Ascending aorta (tissue), 2 donors: ENCODE data around the gene PHLDA3. TPM values are rescaled to one million over a fixed set of nuclear protein-coding genes. Genes with fewer than 3 reads are reported as not detected.
"Not testable (repeated sequence)": the region's sequence is repeated elsewhere in the genome, so short reads cannot be mapped to it uniquely, and the experiment has no call there.

ENCODE experiments used
- DNase-seq, 2 donors: peaks; one replicate each; pipeline ENCODE4 v3.0.0-alpha.2; 2019; ENCODE audit warnings: low spot score in 2 of 2
- H3K27ac ChIP-seq, 2 donors: fragments of 200-600 bp; sonication (generic); one replicate each; pipeline ENCODE4 v1.5.1; 2016 to 2017; ENCODE audit warnings: mild to moderate bottlenecking in 1 of 2
- H3K27me3 ChIP-seq: fragments of 200-600 bp; sonication (generic); one replicate; pipeline ENCODE4 v1.5.1; 2017
- H3K36me3 ChIP-seq, 2 donors: fragments of 200-600 bp; sonication (generic); one replicate each; pipeline ENCODE4 v1.5.1; 2016
- H3K4me1 ChIP-seq, 2 donors: fragments of 200-600 bp; sonication (generic); one replicate each; pipeline ENCODE4 v1.5.1; 2016 to 2017; ENCODE audit warnings: mild to moderate bottlenecking in 1 of 2
- H3K4me3 ChIP-seq, 2 donors: fragments of 200-600 bp; sonication (generic); one replicate each; pipeline ENCODE4 v1.5.1; 2016 to 2017; ENCODE audit warnings: mild to moderate bottlenecking in 1 of 2
- H3K9me3 ChIP-seq, 2 donors: fragments of 200-600 bp; sonication (generic); one replicate each; pipeline ENCODE4 v1.5.1; 2016
- intact Hi-C: fragments of 100-400 bp; cut with DNase I; formaldehyde crosslinking; loops from one replicate; pipeline ENCODE4 v1.15.1; 2023
- total RNA-seq: library from RNA; depleted of rRNA; stranded (reverse); fragments of >200 nt; gene quantifications from one replicate; pipeline ENCODE4 v1.1.0, GENCODE V29; 2016
- TF ChIP-seq, protein P1 (sequence below), 3 experiments: fragments of 200-600 bp in 2 of 3; fragments of 450-650 bp in 1 of 3; sonication (generic) in 2 of 3; IDR thresholded peaks; one replicate each; pipeline ENCODE4 v1.5.1; 2016 to 2019; ENCODE audit warnings: antibody characterized with exemption in 3 of 3, mild to moderate bottlenecking in 1 of 3, moderate library complexity in 1 of 3

Gene PHLDA3
- total RNA-seq, 1 donor from 2014 or later: 111 TPM

DNA sequence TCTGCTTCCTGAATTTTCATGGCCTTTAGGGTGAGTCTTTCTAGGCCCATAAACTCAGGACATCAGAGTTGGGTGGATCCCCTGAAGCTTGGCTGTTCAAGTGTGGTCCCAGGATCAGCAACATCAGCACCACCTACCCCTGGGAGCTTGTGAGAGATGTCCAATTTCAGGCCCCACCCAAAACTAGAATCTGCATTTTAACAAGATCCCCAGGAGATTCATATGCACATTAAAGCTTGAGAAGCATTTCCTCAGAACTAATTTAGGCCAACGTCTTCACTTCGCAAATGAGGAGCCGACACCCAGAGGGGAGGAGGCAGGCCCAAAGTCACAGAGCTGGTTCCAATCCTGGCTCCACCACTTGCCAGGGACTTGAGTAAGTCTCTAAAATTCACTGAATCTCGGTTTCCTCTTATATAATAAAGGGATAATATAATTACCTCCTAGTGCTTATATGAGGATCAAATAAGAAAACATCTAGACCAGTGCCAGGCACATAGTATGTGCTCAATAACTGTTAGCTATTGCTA is 10.3 kb upstream of the PHLDA3 start:
- DNase-seq: no peak
- TF ChIP-seq, protein P1, sequence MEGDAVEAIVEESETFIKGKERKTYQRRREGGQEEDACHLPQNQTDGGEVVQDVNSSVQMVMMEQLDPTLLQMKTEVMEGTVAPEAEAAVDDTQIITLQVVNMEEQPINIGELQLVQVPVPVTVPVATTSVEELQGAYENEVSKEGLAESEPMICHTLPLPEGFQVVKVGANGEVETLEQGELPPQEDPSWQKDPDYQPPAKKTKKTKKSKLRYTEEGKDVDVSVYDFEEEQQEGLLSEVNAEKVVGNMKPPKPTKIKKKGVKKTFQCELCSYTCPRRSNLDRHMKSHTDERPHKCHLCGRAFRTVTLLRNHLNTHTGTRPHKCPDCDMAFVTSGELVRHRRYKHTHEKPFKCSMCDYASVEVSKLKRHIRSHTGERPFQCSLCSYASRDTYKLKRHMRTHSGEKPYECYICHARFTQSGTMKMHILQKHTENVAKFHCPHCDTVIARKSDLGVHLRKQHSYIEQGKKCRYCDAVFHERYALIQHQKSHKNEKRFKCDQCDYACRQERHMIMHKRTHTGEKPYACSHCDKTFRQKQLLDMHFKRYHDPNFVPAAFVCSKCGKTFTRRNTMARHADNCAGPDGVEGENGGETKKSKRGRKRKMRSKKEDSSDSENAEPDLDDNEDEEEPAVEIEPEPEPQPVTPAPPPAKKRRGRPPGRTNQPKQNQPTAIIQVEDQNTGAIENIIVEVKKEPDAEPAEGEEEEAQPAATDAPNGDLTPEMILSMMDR (IDR thresholded peaks at IDR 0.05): no peak
- H3K4me3 ChIP-seq: no peak overlapping the region
- intact Hi-C loops: no loop called here
- H3K9me3 ChIP-seq: no peaks in the 10 kb centered on the region
- peaks cover 9 to 21% of the 10 kb centered on the region in 2 donors for H3K4me1 ChIP-seq
- H3K36me3 ChIP-seq: peaks cover 11 to 16% of the 10 kb centered on the region in 2 donors
- peak overlapping the region in 1 of 2 donors; percentile 72 for H3K27ac ChIP-seq
- no peaks in the 10 kb centered on the region for H3K27me3 ChIP-seq

DNA sequence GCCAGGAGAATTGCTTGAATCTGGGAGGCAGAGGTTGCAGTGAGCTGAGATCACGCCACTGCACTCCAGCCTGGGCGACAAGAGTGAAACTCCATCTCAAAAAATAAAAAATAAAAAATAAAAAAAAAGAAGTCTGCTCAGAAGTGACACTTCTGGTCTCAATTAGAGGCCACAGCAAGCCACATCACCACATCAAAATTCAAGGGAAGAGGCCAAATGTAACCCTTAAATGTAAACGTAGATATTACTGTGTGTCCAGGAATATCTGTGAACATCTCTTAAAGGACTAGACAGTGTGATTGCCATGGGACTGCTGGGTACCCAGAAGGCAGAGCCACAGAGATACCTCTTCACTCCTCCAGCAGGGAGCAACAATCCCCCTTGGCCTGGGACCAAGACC is 9.7 kb upstream of the PHLDA3 start:
- H3K4me3 ChIP-seq, H3K9me3 ChIP-seq, DNase-seq, intact Hi-C loops, H3K27me3 ChIP-seq: not testable (repeated sequence)
- H3K4me1 ChIP-seq: peaks cover 9 to 21% of the 10 kb centered on the region in 2 donors
- H3K36me3 ChIP-seq: peaks cover 5 to 10% of the 10 kb centered on the region in 2 donors
- peak overlapping the region in 1 of 2 donors; percentile 72 for H3K27ac ChIP-seq

DNA sequence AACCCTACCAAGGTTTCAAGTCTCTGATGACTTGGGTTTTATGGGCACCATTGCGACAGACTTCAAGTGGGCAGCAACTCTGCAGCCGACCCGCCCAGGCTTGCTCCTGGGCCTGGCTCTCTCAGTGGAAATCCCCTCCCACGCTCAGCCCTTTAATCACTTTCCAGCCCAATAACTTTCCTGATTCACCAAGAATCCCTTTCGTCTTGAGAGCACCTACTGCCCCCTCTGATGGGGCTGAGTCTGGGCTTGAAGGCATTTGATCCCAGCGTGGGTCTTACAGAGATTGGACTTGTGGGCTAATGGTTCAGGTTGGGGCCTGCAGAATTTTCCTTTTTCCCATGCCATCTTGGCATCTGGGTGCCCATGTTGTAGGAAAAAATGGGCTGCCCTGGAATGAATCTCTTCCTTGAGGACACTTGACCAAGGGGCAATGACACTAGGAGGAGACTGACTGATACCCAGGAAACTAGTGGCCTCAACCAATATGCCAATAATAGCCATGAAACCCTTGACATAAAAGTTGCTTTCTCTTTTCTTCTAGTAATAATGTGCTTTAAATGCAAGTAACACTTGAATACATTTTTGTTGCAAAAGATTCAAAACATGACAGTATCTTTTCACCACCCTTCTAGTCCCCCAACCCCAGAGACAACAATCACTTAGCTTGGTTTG is 7.8 kb upstream of the PHLDA3 start:
- TF ChIP-seq, protein P1 (IDR thresholded peaks at IDR 0.05): no peak
- no peaks in the 10 kb centered on the region for H3K27me3 ChIP-seq
- no peak for DNase-seq
- no peaks in the 10 kb centered on the region for H3K9me3 ChIP-seq
- no peak overlapping the region for H3K27ac ChIP-seq
- H3K4me3 ChIP-seq: no peak overlapping the region
- H3K36me3 ChIP-seq: no peaks in the 10 kb centered on the region
- intact Hi-C loops: no loop called here
- H3K4me1 ChIP-seq: peaks cover 4 to 13% of the 10 kb centered on the region in 2 donors

DNA sequence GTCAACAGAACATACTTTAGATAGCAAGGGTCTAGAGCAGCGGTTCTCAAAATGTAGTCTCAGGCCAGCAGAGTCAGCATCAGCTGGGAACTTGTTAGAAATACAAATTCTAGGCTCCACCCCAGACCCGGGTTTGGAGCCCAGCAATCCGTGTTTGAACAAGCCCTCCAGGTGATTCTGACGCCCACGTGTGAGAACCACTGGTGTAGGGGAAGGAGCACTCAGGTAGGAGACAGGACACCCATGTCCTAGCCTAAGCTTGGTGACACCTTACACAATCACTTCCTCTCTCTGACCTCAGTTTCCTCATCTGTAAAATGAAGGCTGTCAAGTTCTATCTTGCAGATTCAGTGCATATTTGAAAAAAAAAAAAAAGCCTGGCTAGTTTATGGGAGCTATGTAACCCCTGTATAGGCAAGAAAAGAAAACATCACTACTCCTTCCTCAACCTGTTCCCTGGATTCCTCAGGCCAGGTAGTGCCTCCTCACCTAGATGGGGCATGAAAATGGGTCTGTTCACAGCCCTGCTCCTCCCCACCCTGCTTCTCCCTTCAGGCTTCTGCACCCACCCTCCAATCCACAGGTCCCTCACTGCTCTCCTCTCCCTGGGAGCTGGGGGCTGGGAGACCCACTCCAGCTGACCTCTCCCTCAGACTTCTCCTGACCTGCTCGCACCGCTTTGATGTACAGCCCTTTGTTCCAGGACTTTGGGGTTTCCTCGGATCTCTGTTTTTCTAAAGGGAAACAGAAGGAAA is 7.1 kb upstream of the PHLDA3 start:
- no peak for DNase-seq

DNA sequence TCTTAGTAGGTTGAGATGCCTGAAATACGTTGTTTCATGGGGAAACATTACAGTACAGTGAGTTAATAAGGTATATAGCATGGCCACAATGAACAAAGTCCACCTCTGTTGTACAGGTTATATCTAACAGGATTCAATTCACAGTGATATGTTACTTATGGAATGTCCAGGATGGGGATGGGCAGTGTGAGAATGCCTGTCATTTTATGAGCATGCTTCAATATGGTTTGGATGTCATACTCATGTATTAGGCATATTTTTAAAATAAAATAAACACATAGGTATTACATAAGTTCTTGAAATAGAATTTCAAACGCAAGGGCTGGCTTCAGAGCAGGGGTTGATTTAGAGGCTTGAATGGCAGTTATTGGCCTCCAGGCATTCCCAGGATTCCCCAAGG is 6.1 kb upstream of the PHLDA3 start:
- Histone ChIP-seq H3K9me3 (no peaks in the 10 kb centered on the region), H3K36me3 (no peaks in the 10 kb centered on the region), H3K27ac (no peak overlapping the region), H3K4me1 (peaks cover 0 to under 1% of the 10 kb centered on the region in 2 donors), H3K27me3 (no peaks in the 10 kb centered on the region), H3K4me3 (no peak overlapping the region)
- TF ChIP-seq, protein P1 (IDR thresholded peaks at IDR 0.05): no peak
- intact Hi-C loops: no loop called here
- DNase-seq: no peak

More for the DNA sequence above, 7.1 kb upstream of the PHLDA3 start:
- intact Hi-C loops: no loop called here
- H3K4me3 ChIP-seq: no peak overlapping the region
- H3K36me3 ChIP-seq: no peaks in the 10 kb centered on the region
- no peaks in the 10 kb centered on the region for H3K27me3 ChIP-seq
- TF ChIP-seq, protein P1 (IDR thresholded peaks at IDR 0.05): no peak
- H3K27ac ChIP-seq: peak overlapping the region in 1 of 2 donors; percentile 3
- H3K9me3 ChIP-seq: no peaks in the 10 kb centered on the region
- H3K4me1 ChIP-seq: peaks cover 0 to 6% of the 10 kb centered on the region in 2 donors

DNA sequence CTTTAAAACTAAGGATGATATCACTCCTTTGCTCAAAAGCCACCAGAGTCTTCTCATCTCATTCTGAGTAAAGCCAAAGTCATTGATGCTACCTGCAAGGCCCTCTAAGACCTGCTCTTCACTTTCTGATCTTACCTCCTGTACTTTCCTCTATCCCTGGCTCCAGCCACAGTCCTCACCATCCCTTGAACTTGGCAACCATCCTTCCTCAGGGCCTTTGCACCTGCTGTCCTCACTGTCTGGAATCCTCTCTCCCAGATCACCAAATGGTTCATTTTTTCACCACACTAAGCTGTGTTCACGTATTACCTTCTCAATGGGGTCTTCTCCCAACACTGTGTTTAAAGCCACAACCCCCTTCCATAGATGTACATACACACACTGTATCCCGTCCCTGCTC is 4.3 kb upstream of the PHLDA3 start:
- no peak for DNase-seq
- Histone ChIP-seq H3K4me1 (peaks cover 0 to 9% of the 10 kb centered on the region in 2 donors), H3K4me3 (no peak overlapping the region), H3K36me3 (no peaks in the 10 kb centered on the region), H3K27me3 (no peaks in the 10 kb centered on the region), H3K9me3 (no peaks in the 10 kb centered on the region), H3K27ac (no peak overlapping the region)
- intact Hi-C loops: no loop called here
- TF ChIP-seq, protein P1 (IDR thresholded peaks at IDR 0.05): no peak

DNA sequence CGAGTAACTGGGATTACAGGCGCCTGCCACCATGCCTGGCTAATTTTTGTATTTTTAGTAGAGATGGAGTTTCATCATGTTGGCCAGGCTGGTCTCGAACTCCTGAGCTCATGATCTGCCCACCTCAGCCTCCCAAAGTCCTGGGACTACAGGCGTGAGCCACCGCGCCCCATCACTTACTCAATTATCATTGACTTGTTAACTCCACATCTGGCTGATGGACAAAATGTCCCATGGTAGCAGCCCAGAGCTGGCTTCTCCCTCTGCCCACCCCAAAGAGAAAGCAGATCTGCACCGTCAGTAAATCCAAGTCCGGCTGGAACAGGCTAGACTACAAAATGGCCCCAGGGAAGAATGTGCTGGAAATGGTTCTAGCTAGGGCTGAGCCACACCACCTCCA is 3.3 kb upstream of the PHLDA3 start:
- DNase-seq, H3K9me3 ChIP-seq, intact Hi-C loops, H3K4me3 ChIP-seq, H3K36me3 ChIP-seq, H3K27me3 ChIP-seq, H3K4me1 ChIP-seq: not testable (repeated sequence)
- H3K27ac ChIP-seq: peak overlapping the region in 1 of 2 donors; percentile 56
